HG02840 (cell line): ENCODE measurements around the gene ANKIB1.
A peak's percentile ranks its signal among the peaks of the same experiment; 100 is the strongest.
"Not testable (repeated sequence)": the region's sequence is repeated elsewhere in the genome, so short reads cannot be mapped to it uniquely, and the experiment has no call there.

ENCODE experiments used
- ATAC-seq: cut with Tn5 transposase; IDR thresholded peaks from one replicate; pipeline ENCODE4 v1.9.1; 2021; ENCODE audit warnings: mild to moderate bottlenecking, moderate library complexity, moderate number of reproducible peaks; ENCODE audit not compliant: unreplicated experiment, low FRiP score

ANKIB1 gene

DNA sequence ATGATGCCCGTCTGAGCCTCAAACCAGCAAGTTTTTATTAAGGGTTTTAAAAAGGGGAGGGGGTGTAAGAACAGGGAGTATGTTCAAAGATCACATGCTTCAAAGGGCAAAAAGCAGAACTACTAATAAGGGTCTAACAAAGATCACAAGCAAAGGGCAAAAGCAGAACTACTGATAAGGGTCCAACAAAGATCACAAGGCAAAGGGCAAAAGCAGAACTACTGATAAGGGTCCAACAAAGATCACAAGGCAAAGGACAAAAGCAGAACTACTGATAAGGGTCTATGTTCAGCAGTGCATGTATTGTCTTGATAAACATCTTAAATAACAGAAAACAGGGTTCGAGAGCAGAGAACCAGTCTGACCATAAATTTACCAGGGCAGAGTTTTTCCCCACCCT is 196.9 kb downstream of the ANKIB1 start:
- ATAC-seq = not testable (repeated sequence)

DNA sequence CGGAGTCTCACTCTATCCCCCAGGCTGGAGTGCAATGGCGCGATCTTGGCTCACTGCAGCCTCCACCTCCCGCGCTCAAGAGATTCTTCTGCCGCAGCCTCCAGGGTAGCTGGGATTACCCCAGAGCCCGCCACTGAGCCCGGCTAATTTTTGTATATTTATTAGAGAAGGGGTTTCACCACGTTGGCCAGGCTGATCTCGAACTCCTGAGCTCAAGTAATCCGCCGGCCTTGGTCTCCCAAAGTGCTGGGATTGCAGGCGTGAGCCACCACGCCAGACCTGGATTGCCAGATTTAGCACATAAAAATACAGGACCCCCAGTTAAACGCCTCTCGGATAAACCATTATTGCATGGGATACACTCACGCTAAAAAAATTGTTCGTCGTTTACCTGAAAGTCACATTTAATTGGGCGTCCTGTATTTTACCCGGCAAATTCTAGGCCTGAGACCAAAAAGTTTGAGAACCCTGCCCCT is 201.1 kb downstream of the ANKIB1 start:
- ATAC-seq = no peak

DNA sequence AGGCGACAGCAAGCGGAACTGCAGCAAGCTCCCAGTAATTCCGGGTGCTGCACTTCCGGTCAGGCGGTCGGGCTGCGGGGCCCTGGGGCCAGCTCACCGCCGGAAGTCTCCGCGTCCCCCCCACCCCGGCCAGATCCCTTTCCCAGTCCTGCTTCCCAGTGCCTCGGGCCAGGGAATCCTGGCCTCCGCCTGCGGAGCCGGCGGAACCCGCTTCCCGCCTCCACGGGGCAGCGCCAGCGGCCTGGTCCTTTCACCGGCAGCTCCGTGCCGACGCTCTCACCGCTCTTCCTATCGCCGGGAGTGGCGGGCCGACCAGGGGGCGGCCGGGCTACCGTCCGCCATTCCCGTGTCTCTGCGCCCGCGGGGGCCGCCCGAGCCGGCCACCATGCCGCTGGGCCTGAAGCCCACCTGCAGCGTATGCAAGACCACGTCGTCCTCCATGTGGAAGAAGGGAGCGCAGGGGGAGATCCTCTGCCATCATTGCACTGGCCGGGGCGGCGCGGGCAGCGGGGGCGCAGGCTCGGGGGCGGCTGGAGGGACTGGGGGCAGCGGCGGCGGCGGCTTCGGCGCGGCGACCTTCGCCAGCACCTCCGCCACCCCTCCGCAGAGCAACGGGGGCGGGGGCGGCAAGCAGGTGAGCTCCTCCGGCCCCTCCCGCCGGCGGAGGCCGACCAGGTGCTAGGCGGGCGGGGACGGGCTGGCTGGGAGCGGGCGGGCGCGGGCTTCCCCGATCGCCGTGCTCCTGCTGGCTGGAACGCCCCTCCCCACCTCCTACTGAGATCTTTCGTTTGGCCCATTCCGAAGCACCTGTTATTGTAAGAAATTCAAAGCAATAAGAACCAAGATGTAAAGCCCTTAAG is 201.8 kb downstream of the ANKIB1 start, which contains the start of gene GATAD1:
Gene GATAD1, plus strand, starts transcription at position 138 of the 860 bp plus-strand sequence. Its CDS starts 248 bp downstream, at position 386.
- peak; percentile 92 for ATAC-seq

DNA sequence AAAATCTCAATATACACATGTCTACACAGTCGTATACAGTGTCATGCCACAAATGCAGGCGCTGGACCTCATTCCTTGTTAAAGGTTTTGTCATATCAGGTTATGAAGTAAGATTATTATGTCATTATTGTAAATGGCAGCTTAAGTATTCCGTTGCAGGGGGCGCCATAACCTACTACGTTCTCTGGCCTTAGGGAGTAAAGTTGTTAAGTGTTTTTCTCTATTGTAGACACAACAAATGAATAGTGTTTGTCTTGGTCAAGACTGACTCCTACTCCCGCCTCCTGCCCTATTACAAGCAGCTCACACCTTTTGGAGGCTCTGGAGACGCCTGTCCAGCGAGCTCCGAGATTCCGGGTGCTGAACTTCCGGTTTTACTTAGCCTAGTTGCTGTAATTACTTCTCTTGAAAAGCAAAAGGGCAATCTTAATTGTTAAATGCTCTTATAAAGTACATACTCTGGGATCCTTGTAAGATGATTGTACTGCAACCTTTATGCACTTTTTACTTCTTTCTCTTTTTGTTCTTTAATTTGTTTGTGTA is 202.5 kb downstream of the ANKIB1 start:
- ATAC-seq = peak; percentile 28
